Measurements from ENCODE around the gene ANTXR2. TPM values are rescaled to one million over a fixed set of nuclear protein-coding genes. Genes with fewer than 3 reads are reported as not detected.

The ANTXR2 gene
- total and polyA plus RNA-seq, 9 of the 15 experiments (the other 6 are each of a cell fraction or from before 2014, with no cell fraction given) = 10.1 to 83.8 (median 60.3) TPM

DNA sequence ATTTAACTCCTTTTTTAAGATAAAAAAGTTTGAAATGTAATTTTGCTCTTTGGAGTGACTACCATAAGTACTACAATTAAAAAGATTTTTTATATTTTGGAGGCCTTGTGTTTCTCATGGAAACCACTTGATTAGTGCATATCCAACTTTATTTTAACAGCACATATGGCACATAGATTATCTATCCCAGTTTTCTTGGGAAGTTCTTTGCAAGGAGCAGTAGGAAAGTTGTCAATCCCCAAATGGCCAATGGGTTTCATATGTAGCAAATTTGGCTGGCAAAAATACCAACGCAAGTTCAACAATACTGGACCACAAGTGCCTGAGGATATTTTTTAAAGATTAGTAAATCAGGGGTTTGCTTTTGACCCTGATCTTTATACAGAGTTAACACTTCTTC is 15.4 kb upstream of the ANTXR2 start:
- no peaks in the 10 kb centered on the region for H3K36me3 ChIP-seq (ENCODE audit: control insufficient read depth, insufficient read depth, low read length)
- ATAC-seq (no peak), FAIRE-seq (no peak), DNase-seq (ENCODE audit: extremely low read depth in 1 of 4, low spot score in 3 of 4) (no peak)
- H3K9ac ChIP-seq (ENCODE audit: insufficient read depth in 1 of 2, low read depth in 2 of 2, low read length in 2 of 2) = no peak overlapping the region
- no peak overlapping the region for H3K4me3 ChIP-seq
- H3K27ac ChIP-seq (ENCODE audit: extremely low read depth, low read depth, low read length) = no peak overlapping the region
- H3K9me1 ChIP-seq (ENCODE audit: control insufficient read depth, insufficient read depth, low read length) = no peaks in the 10 kb centered on the region
- no peaks in the 10 kb centered on the region; a peak in 1 of 5 replicates for H3K27me3 ChIP-seq (ENCODE audit: control insufficient read depth in 2 of 2, insufficient read depth in 2 of 2, low read length in 2 of 2)
- in situ Hi-C loops (cut with MboI) = no loop called here
- intact Hi-C loops (cut with micrococcal nuclease) = no loop called here
- BruUV-seq (replicated peaks) = no TSS peak
- H2AFZ ChIP-seq (ENCODE audit: low read depth, low read length) = no peak overlapping the region
- no peak overlapping the region for H3K4me2 ChIP-seq (ENCODE audit: insufficient read depth, low read length)
- H3K9me3 ChIP-seq (replicated peaks; ENCODE audit: control insufficient read depth, insufficient read depth, low read depth, low read length) = no peaks in the 10 kb centered on the region
- ChIA-PET POLR2A (no interaction called here), CTCF (ENCODE audit: low intra/inter-chr PET ratio) (no interaction called here)
- no peaks in the 10 kb centered on the region for H3K79me2 ChIP-seq (ENCODE audit: control insufficient read depth, insufficient read depth, low read length)
- H3K4me1 ChIP-seq (replicated peaks in 1 of 2; ENCODE audit: control insufficient read depth in 2 of 2, insufficient read depth in 2 of 2, low read length in 2 of 2) = peaks cover 0 to 3% of the 10 kb centered on the region in 2 experiments; a peak in 1 of 5 replicates
- no peaks in the 10 kb centered on the region for H4K20me1 ChIP-seq (replicated peaks; ENCODE audit: control insufficient read depth, insufficient read depth, low read length)
- WGBS (ENCODE audit: insufficient coverage, low coverage, missing lambda C conversion rate) = 100% methylated on average over 1 of the region's 1 CpG
- no peak for TF ChIP-seq JUN (IDR thresholded peaks at IDR 0.05; ENCODE audit: borderline replicate concordance, low read depth, low read length)
- TF ChIP-seq JUN (CRISPR knock-in tag; IDR thresholded peaks at IDR 0.05; ENCODE audit: borderline replicate concordance) = no peak
- no peak for TF ChIP-seq ELF4 (CRISPR knock-in tag; IDR thresholded peaks at IDR 0.05)
- no peak for TF ChIP-seq MTA2 (IDR thresholded peaks at IDR 0.05; ENCODE audit: low read depth)
- TF ChIP-seq KDM2B (CRISPR knock-in tag; IDR thresholded peaks at IDR 0.05) = no peak
- TF ChIP-seq, protein P1, sequence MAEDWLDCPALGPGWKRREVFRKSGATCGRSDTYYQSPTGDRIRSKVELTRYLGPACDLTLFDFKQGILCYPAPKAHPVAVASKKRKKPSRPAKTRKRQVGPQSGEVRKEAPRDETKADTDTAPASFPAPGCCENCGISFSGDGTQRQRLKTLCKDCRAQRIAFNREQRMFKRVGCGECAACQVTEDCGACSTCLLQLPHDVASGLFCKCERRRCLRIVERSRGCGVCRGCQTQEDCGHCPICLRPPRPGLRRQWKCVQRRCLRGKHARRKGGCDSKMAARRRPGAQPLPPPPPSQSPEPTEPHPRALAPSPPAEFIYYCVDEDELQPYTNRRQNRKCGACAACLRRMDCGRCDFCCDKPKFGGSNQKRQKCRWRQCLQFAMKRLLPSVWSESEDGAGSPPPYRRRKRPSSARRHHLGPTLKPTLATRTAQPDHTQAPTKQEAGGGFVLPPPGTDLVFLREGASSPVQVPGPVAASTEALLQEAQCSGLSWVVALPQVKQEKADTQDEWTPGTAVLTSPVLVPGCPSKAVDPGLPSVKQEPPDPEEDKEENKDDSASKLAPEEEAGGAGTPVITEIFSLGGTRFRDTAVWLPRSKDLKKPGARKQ (CRISPR knock-in tag; IDR thresholded peaks at IDR 0.05) = no peak
- TF ChIP-seq, protein P2, sequence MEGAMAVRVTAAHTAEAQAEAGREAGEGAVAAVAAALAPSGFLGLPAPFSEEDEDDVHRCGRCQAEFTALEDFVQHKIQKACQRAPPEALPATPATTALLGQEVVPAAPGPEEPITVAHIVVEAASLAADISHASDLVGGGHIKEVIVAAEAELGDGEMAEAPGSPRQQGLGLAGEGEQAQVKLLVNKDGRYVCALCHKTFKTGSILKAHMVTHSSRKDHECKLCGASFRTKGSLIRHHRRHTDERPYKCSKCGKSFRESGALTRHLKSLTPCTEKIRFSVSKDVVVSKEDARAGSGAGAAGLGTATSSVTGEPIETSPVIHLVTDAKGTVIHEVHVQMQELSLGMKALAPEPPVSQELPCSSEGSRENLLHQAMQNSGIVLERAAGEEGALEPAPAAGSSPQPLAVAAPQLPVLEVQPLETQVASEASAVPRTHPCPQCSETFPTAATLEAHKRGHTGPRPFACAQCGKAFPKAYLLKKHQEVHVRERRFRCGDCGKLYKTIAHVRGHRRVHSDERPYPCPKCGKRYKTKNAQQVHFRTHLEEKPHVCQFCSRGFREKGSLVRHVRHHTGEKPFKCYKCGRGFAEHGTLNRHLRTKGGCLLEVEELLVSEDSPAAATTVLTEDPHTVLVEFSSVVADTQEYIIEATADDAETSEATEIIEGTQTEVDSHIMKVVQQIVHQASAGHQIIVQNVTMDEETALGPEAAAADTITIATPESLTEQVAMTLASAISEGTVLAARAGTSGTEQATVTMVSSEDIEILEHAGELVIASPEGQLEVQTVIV (CRISPR knock-in tag; IDR thresholded peaks at IDR 0.05; ENCODE audit: borderline replicate concordance) = no peak
- no peak for TF ChIP-seq SLC30A9 (CRISPR knock-in tag; IDR thresholded peaks at IDR 0.05)
- TF ChIP-seq, protein P3, sequence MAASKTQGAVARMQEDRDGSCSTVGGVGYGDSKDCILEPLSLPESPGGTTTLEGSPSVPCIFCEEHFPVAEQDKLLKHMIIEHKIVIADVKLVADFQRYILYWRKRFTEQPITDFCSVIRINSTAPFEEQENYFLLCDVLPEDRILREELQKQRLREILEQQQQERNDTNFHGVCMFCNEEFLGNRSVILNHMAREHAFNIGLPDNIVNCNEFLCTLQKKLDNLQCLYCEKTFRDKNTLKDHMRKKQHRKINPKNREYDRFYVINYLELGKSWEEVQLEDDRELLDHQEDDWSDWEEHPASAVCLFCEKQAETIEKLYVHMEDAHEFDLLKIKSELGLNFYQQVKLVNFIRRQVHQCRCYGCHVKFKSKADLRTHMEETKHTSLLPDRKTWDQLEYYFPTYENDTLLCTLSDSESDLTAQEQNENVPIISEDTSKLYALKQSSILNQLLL (CRISPR knock-in tag; IDR thresholded peaks at IDR 0.05; ENCODE audit: borderline replicate concordance) = no peak
- TF ChIP-seq CEBPG (CRISPR knock-in tag; IDR thresholded peaks at IDR 0.05) = no peak
- TF ChIP-seq CEBPG (tag; conservative IDR thresholded peaks at IDR 0.05 in 1 of 2, IDR thresholded peaks at IDR 0.05 in 1 of 2) = no peak
- TF ChIP-seq U2AF2 (optimal IDR thresholded peaks at IDR 0.05; ENCODE audit: low read depth, low read length) = no peak
- TF ChIP-seq, protein P4, sequence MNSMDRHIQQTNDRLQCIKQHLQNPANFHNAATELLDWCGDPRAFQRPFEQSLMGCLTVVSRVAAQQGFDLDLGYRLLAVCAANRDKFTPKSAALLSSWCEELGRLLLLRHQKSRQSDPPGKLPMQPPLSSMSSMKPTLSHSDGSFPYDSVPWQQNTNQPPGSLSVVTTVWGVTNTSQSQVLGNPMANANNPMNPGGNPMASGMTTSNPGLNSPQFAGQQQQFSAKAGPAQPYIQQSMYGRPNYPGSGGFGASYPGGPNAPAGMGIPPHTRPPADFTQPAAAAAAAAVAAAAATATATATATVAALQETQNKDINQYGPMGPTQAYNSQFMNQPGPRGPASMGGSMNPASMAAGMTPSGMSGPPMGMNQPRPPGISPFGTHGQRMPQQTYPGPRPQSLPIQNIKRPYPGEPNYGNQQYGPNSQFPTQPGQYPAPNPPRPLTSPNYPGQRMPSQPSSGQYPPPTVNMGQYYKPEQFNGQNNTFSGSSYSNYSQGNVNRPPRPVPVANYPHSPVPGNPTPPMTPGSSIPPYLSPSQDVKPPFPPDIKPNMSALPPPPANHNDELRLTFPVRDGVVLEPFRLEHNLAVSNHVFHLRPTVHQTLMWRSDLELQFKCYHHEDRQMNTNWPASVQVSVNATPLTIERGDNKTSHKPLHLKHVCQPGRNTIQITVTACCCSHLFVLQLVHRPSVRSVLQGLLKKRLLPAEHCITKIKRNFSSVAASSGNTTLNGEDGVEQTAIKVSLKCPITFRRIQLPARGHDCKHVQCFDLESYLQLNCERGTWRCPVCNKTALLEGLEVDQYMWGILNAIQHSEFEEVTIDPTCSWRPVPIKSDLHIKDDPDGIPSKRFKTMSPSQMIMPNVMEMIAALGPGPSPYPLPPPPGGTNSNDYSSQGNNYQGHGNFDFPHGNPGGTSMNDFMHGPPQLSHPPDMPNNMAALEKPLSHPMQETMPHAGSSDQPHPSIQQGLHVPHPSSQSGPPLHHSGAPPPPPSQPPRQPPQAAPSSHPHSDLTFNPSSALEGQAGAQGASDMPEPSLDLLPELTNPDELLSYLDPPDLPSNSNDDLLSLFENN (IDR thresholded peaks at IDR 0.05; ENCODE audit: low read depth in 2 of 2, low read length in 2 of 2) = no peak
- no peak for TF ChIP-seq SRSF9 (IDR thresholded peaks at IDR 0.05; ENCODE audit: borderline replicate concordance, low read depth, low read length)

All from K562 (cell line).